OCI-LY1 (cell line): ENCODE results near the gene ASB7.

Experiments
- EZH2 ChIP-seq: fragments of 200-600 bp; sonication (generic), shearing (Covaris generic); IDR thresholded peaks from 2 replicates; pipeline ENCODE4 v1.8.0; 2017; ENCODE audit warnings: borderline replicate concordance, mixed run types, mild to moderate bottlenecking, antibody characterized with exemption, low read length, moderate library complexity, mixed read lengths
- TF ChIP-seq, protein P1 (sequence below): fragments of 200-600 bp; sonication (generic), shearing (Covaris generic); IDR thresholded peaks from 2 replicates; pipeline ENCODE4 v1.5.1; 2017; ENCODE audit warnings: mild to moderate bottlenecking, antibody characterized with exemption, low read length, moderate library complexity, mixed read lengths

DNA sequence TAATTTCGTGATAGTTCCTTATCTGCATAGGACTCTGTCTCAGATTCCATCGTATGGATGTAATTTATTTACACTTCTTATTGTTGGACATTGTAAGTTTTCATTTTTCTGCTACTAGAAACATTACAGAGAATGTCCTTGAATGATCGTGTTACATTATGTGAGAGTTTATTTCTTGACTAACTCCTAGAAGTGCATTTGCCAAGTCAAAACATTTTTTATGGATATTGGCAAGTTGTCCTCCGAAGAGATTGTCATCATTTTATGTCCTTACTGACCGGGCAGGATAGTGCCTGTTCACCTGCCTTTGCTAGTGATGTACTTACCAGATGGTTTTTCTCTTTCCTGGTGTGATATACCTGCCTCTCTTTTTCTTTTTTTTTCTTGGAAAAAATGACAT lies 13.4 kb downstream of the ASB7 start:
- TF ChIP-seq, protein P1, sequence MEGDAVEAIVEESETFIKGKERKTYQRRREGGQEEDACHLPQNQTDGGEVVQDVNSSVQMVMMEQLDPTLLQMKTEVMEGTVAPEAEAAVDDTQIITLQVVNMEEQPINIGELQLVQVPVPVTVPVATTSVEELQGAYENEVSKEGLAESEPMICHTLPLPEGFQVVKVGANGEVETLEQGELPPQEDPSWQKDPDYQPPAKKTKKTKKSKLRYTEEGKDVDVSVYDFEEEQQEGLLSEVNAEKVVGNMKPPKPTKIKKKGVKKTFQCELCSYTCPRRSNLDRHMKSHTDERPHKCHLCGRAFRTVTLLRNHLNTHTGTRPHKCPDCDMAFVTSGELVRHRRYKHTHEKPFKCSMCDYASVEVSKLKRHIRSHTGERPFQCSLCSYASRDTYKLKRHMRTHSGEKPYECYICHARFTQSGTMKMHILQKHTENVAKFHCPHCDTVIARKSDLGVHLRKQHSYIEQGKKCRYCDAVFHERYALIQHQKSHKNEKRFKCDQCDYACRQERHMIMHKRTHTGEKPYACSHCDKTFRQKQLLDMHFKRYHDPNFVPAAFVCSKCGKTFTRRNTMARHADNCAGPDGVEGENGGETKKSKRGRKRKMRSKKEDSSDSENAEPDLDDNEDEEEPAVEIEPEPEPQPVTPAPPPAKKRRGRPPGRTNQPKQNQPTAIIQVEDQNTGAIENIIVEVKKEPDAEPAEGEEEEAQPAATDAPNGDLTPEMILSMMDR = no peak
- no peak for TF ChIP-seq EZH2
